HTR-8/SVneo (cell line): Measurements from ENCODE around the gene KRTAP10-9.
"Not testable (repeated sequence)": the region's sequence is repeated elsewhere in the genome, so short reads cannot be mapped to it uniquely, and the experiment has no call there.

ENCODE experiments used
- DNase-seq: peaks from one replicate; pipeline ENCODE4 v3.0.0; 2011; ENCODE audit warnings: low spot score, mixed read lengths; ENCODE audit not compliant: insufficient read length
- FAIRE-seq: peaks from 2 replicates; lab custom pipeline; 2011; peaks lifted over from hg19 to GRCh38; lab: Jason Lieb, UNC

The KRTAP10-9 gene

DNA sequence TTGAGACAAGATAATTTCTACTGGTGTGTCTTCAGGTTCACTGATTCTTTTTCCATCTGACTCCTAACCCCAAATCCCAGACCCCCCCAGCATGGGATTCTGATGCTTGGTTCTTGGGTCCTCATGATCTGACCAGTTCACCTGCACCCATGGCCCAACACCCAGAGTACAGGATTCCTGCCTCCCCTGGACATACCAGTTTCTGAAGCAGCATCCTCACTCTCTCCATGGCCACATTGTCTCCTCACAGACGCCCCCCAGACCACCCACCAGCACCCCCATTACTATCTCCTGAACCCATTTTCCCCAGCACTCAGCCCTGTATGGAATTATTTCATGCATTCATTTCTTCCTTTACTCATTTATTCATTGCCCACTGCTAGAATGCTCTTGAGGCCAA, 30.0 kb downstream of the KRTAP10-9 start:
- FAIRE-seq (no peak), DNase-seq (no peak)

DNA sequence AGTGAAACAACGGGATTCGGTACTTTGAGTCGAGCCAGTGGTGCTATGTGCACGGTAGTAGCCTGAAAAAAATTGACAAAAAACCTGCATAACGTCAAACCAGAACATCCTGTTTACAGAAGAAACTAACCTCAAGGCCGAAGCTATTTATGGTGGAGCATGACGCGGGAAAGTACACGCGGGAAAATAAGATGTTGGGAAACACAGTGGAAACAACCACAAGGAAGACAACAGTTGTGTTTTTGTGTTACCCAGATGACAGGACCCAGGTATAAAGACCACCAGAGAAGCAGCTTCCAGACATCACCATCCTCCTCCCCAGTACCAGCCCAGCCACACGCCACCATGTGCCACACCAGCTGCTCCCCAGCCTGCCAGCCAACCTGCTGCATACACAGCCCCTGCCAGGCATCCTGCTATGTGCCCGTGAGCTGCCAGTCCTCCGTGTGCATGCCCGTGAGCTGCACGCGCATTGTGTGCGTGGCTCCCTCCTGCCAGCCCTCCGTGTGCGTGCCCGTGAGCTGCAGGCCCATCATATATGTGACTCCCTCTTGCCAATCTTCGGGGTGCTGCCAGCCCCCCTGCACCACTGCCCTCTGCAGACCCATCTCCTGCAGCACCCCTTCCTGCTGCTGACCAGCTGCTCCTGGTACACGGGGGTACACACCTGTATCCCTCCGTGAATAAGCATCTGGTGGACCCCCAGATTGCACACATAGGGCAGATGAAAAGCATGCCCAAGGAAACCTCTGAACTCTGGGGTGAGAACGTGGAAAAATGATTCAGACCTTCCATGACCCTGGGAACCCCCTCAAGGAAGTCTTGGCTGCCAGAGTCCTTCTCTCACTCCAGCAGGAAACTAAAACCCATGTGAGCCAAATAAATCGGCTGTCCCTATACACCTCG, 31.0 kb downstream of the KRTAP10-9 start, which contains the start of gene KRTAP12-3:
Gene KRTAP12-3, plus strand, starts transcription at position 298 of the 906 bp plus-strand sequence. Its CDS starts 48 bp downstream, at position 346.
- no peak for FAIRE-seq
- DNase-seq = no peak

- no peak for DNase-seq
- FAIRE-seq = no peak
Observed at GRCh38 chr21:44658541-44658910, 31.6 kb downstream of the KRTAP10-9 start.

- DNase-seq (no peak), FAIRE-seq (no peak)
Observed at GRCh38 chr21:44658913-44659595, 32.2 kb downstream of the KRTAP10-9 start.

- DNase-seq, FAIRE-seq: not testable (repeated sequence)
Observed at GRCh38 chr21:44661567-44661966, 34.7 kb downstream of the KRTAP10-9 start.

DNA sequence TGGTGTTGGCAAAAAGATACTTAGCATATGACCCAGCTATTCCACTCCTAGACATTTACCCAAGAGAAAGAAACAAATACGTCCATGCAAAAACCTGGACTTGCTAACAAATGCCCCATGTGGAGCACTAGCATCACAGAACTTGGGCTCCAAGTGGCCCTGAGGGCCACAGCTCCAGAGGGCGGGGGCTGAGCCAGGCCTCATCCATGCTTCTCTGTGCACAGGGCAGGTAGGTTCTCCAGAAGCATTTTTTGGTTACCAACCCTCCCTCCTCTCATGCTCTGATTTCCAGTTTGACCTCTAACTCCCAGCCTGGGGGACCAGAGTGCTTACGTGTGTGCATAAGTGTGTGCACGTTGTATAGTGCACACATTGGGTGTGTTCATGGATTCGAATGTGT, 37.8 kb downstream of the KRTAP10-9 start:
- DNase-seq (no peak), FAIRE-seq (no peak)

- FAIRE-seq (no peak), DNase-seq (no peak)
Observed at GRCh38 chr21:44666401-44667320, 39.8 kb downstream of the KRTAP10-9 start, which contains the start of gene KRTAP12-2. KRTAP12-2 (minus strand) TSS chr21:44666927; CDS start chr21:44666886, 41 bp downstream.

GRCh38 chr21:44667612-44668011, 40.7 kb downstream of the KRTAP10-9 start:
- DNase-seq (no peak), FAIRE-seq (no peak)

- no peak for DNase-seq
- FAIRE-seq = no peak
Observed at GRCh38 chr21:44670642-44671432, 43.9 kb downstream of the KRTAP10-9 start.

DNA sequence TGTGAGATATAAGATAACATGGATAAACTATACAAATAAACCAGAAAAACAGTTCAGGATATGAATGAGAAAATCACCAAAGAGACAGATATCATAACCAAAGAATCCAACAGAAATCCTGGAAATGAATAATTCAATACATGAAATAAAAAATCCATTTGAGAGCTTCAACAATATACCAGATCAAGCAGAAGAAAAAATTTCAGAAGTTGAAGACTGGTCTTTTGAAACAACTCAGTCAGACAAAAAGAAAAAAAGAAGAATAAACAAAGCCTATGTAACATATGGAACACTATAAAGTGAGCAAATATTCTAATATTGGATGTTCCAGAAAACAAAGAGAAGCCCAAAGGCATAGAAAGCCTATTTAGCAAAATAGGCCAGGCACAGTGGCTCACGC, 45.0 kb downstream of the KRTAP10-9 start:
- DNase-seq = no peak
- no peak for FAIRE-seq

- FAIRE-seq (no peak), DNase-seq (no peak)
Observed at GRCh38 chr21:44677881-44678280, 51.0 kb downstream of the KRTAP10-9 start.
